AG04449 (cell line): ENCODE data around the gene DUSP18.

ENCODE experiments used
- CTCF ChIA-PET: fragments of 350-600 bp; formaldehyde crosslinking; extraction: SDS; loops from one replicate; lab custom pipeline; 2021; ENCODE audit warnings: antibody characterized with exemption; lab: Yijun Ruan, JAX
- POLR2A ChIA-PET: fragments of 400-600, 350-600 bp; formaldehyde crosslinking; extraction: SDS; loops from one replicate; lab custom pipeline; 2020; ENCODE audit warnings: antibody characterized with exemption, inconsistent platforms; lab: Yijun Ruan, JAX
- DNase-seq: peaks from one replicate; pipeline ENCODE4 v3.0.0-alpha.2; 2010; ENCODE audit warnings: low read depth, low spot score
- H3K4me3 ChIP-seq: 2 replicates; pipeline ENCODE4 v1.5.1; 2011; ENCODE audit warnings: low read depth, mild to moderate bottlenecking, control low read depth, low read length
- TF ChIP-seq, protein P1 (sequence below): IDR thresholded peaks from one replicate; pipeline ENCODE4 v1.5.1; 2011; ENCODE audit warnings: mild to moderate bottlenecking, moderate library complexity, low read length, control low read depth, inconsistent platforms; ENCODE audit not compliant: insufficient read depth; ENCODE audit errors: missing control alignments

DUSP18 gene

DNA sequence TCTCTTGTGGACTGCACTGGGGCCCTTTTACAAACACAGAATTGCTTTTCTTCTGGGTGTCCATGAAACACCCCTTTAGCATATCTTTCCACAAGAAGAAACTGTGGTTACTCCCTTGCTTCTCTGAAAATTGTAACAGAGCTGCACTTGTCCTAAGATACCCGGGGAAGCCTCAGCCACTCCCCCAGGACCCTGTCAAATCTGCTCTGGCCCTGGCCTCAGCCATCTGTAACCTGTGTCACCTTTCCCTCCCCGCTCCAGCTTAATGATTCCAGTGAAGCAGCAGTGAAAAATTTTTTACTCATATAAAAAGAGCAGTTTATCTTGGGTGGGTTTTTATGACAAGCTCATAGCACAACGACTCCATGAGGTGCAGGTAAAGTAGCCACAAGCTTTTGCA lies 3.4 kb upstream of the DUSP18 start:
- CTCF ChIA-PET: interaction anchor here (2.1 kb wide), 1 partner anchor 37 kb away, joined by 7 read pairs; no protein-coding TSS in a partner anchor
- TF ChIP-seq, protein P1, sequence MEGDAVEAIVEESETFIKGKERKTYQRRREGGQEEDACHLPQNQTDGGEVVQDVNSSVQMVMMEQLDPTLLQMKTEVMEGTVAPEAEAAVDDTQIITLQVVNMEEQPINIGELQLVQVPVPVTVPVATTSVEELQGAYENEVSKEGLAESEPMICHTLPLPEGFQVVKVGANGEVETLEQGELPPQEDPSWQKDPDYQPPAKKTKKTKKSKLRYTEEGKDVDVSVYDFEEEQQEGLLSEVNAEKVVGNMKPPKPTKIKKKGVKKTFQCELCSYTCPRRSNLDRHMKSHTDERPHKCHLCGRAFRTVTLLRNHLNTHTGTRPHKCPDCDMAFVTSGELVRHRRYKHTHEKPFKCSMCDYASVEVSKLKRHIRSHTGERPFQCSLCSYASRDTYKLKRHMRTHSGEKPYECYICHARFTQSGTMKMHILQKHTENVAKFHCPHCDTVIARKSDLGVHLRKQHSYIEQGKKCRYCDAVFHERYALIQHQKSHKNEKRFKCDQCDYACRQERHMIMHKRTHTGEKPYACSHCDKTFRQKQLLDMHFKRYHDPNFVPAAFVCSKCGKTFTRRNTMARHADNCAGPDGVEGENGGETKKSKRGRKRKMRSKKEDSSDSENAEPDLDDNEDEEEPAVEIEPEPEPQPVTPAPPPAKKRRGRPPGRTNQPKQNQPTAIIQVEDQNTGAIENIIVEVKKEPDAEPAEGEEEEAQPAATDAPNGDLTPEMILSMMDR: no peak
- no peak for DNase-seq
- POLR2A ChIA-PET: no interaction called here
- no peak overlapping the region for H3K4me3 ChIP-seq

GRCh38 chr22:30668386-30668710 lies 673 bp upstream of the DUSP18 start:
- CTCF ChIA-PET: interaction anchor here (1.2 to 2.9 kb wide), 3 partner anchors 18 to 86 kb away, joined by 4 to 14 read pairs (median 9); no protein-coding TSS in a partner anchor
- TF ChIP-seq, protein P1: no peak
- POLR2A ChIA-PET: no interaction called here
- DNase-seq: no peak
- H3K4me3 ChIP-seq: peak overlapping the region; percentile 90

- TF ChIP-seq, protein P1: no peak
- POLR2A ChIA-PET: no interaction called here
- H3K4me3 ChIP-seq: peak overlapping the region; percentile 90
- DNase-seq: no peak
- CTCF ChIA-PET: interaction anchor here (0.8 to 2.9 kb wide), 4 partner anchors 14 to 88 kb away, joined by 3 to 14 read pairs (median 4); no protein-coding TSS in a partner anchor
These were observed 575 bp downstream of the DUSP18 start for GRCh38 chr22:30667107-30667493.

GRCh38 chr22:30665786-30666185 lies 1.9 kb downstream of the DUSP18 start:
- TF ChIP-seq, protein P1: no peak
- H3K4me3 ChIP-seq: no peak overlapping the region
- ChIA-PET POLR2A (no interaction called here), CTCF (no interaction called here)
- no peak for DNase-seq

DNA sequence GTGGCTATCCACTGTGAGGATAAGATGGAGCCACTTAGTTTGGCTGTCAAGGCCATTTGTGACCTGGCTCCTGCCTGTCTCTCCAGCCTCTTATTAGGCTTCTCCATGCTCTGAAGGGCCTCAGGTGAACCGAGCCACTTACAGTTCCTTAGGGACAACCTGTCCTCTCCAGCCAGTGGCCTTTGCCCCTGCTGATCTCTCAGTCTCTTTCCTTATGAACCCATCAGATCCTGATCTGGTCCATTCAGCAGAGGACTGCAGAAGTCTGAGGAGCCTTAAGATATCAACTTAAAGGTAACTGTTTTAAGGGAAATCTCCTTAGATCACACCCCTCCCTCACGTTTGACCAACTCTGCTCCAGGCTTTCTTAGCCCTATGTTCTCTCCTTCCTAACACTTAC lies 2.4 kb downstream of the DUSP18 start:
- H3K4me3 ChIP-seq: no peak overlapping the region
- POLR2A ChIA-PET: no interaction called here
- no peak for DNase-seq
- CTCF ChIA-PET: no interaction called here
- TF ChIP-seq, protein P1: no peak

GRCh38 chr22:30664798-30665197 lies 2.9 kb downstream of the DUSP18 start:
- ChIA-PET CTCF (interaction anchor here (0.7 kb wide), 1 partner anchor 22 kb away, joined by 3 read pairs; no protein-coding TSS in a partner anchor), POLR2A (no interaction called here)
- H3K4me3 ChIP-seq: no peak overlapping the region
- TF ChIP-seq, protein P1: no peak
- no peak for DNase-seq
